ENCODE measurements around the gene TMEM123. TPM values are rescaled to one million over a fixed set of nuclear protein-coding genes. Genes with fewer than 3 reads are reported as not detected.

Gene TMEM123
- total RNA-seq, 3 donors from 2014 or later (not counting 1 experiment from before 2014, with no cell fraction given), result 100 to 126 (median 118) TPM

- peaks cover 52% of the 10 kb centered on the region for H3K36me3 ChIP-seq (ENCODE audit: control insufficient read depth, insufficient read depth, low read length)
- Mint-ChIP-seq H3K36me3 (no peaks in the 10 kb centered on the region), H3K4me1 (peaks cover 11 to 12% of the 10 kb centered on the region in 2 donors), H3K9me3 (no peaks in the 10 kb centered on the region), H3K27me3 (ENCODE audit: low read depth in 2 of 2) (no peaks in the 10 kb centered on the region), H3K27ac (peak overlapping the region in 1 of 2 donors; percentile 9), H3K4me3 (no peak overlapping the region)
- intact Hi-C loops (cut with micrococcal nuclease), result no loop called here
- WGBS (ENCODE audit: insufficient coverage), result 94% methylated on average over 3 of the region's 4 CpGs
- H3K27ac ChIP-seq (ENCODE audit: low read length), result no peak overlapping the region
- TF ChIP-seq, protein P1, sequence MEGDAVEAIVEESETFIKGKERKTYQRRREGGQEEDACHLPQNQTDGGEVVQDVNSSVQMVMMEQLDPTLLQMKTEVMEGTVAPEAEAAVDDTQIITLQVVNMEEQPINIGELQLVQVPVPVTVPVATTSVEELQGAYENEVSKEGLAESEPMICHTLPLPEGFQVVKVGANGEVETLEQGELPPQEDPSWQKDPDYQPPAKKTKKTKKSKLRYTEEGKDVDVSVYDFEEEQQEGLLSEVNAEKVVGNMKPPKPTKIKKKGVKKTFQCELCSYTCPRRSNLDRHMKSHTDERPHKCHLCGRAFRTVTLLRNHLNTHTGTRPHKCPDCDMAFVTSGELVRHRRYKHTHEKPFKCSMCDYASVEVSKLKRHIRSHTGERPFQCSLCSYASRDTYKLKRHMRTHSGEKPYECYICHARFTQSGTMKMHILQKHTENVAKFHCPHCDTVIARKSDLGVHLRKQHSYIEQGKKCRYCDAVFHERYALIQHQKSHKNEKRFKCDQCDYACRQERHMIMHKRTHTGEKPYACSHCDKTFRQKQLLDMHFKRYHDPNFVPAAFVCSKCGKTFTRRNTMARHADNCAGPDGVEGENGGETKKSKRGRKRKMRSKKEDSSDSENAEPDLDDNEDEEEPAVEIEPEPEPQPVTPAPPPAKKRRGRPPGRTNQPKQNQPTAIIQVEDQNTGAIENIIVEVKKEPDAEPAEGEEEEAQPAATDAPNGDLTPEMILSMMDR (IDR thresholded peaks at IDR 0.05), result no peak
- H3K9me3 ChIP-seq (ENCODE audit: control insufficient read depth, insufficient read depth, low read length), result no peaks in the 10 kb centered on the region
- no peak for DNase-seq
- no peaks in the 10 kb centered on the region for H3K27me3 ChIP-seq (ENCODE audit: control insufficient read depth, insufficient read depth, low read length)
- no peak overlapping the region for H3K4me3 ChIP-seq (ENCODE audit: low read length)
- H3K4me1 ChIP-seq (ENCODE audit: control insufficient read depth, insufficient read depth, low read length), result no peaks in the 10 kb centered on the region
- ATAC-seq, result no peak
These were observed 55.6 kb downstream of the TMEM123 start for GRCh38 chr11:102396708-102397563.

DNA sequence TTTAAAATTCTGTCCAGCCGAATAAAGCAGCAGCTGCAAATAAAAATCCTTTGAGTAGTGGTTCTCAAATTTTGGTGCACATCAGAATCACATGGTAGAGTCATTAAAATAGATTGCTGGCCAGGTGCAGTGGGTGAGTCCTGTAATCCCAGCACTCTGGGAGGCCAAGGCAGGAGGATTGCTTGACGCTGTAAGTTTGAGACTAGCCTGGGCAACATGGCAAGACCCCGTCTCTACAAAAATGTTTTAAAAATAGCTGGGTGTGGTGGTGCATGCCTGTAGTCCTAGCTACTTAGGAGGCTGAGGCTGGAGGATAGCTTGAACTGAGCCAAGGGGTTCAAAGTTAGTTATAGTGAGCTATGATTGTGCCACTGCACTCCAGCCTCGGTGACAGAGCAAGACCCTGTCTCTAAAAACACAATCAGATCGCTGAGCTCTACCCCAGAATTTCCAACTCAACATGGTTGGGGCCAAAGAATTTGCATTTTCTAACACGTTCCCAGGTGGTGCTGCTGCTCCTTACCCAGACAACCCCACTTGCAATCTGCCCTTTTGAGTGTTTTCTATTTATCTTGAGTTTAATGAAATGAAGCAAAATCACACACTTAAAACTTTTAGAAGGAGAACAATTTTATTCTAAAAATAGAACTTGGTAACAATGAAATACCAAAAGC is 56.7 kb downstream of the TMEM123 start:
- Histone ChIP-seq H3K27me3 (ENCODE audit: control insufficient read depth, insufficient read depth, low read length) (no peaks in the 10 kb centered on the region), H3K4me3 (ENCODE audit: low read length) (no peak overlapping the region), H3K27ac (ENCODE audit: low read length) (no peak overlapping the region), H3K9me3 (ENCODE audit: control insufficient read depth, insufficient read depth, low read length) (no peaks in the 10 kb centered on the region), H3K4me1 (ENCODE audit: control insufficient read depth, insufficient read depth, low read length) (no peaks in the 10 kb centered on the region), H3K36me3 (ENCODE audit: control insufficient read depth, insufficient read depth, low read length) (peaks cover 43% of the 10 kb centered on the region)
- no peaks in the 10 kb centered on the region for H3K36me3 Mint-ChIP-seq
- peak overlapping the region in 1 of 2 donors; percentile 9 for H3K27ac Mint-ChIP-seq
- peaks cover 9% of the 10 kb centered on the region in 2 donors for H3K4me1 Mint-ChIP-seq
- intact Hi-C loops (cut with micrococcal nuclease), result no loop called here
- ATAC-seq (no peak), DNase-seq (no peak)
- H3K9me3 Mint-ChIP-seq, result no peaks in the 10 kb centered on the region
- H3K4me3 Mint-ChIP-seq, result no peak overlapping the region
- TF ChIP-seq, protein P1 (IDR thresholded peaks at IDR 0.05), result no peak
- H3K27me3 Mint-ChIP-seq (ENCODE audit: low read depth in 2 of 2), result no peaks in the 10 kb centered on the region
- 89% methylated on average over 4 of the region's 6 CpGs for WGBS (ENCODE audit: insufficient coverage)

GRCh38 chr11:102393272-102393730 is 59.3 kb downstream of the TMEM123 start:
- H3K4me1 ChIP-seq (ENCODE audit: control insufficient read depth, insufficient read depth, low read length), result no peaks in the 10 kb centered on the region
- no peak overlapping the region for H3K4me3 ChIP-seq (ENCODE audit: low read length)
- ATAC-seq (no peak), DNase-seq (no peak)
- Mint-ChIP-seq H3K4me1 (peaks cover 14 to 15% of the 10 kb centered on the region in 2 donors), H3K27ac (peak overlapping the region; percentile 7 to 40), H3K4me3 (no peak overlapping the region), H3K9me3 (no peaks in the 10 kb centered on the region), H3K36me3 (no peaks in the 10 kb centered on the region), H3K27me3 (ENCODE audit: low read depth in 2 of 2) (no peaks in the 10 kb centered on the region)
- intact Hi-C loops (cut with micrococcal nuclease), result loop anchor here (5.0 kb wide), 1 partner anchor 59 kb away; the partner anchor contains the start of gene TMEM123
- no peaks in the 10 kb centered on the region for H3K27me3 ChIP-seq (ENCODE audit: control insufficient read depth, insufficient read depth, low read length)
- peaks cover 32% of the 10 kb centered on the region for H3K36me3 ChIP-seq (ENCODE audit: control insufficient read depth, insufficient read depth, low read length)
- 98% methylated on average over 2 of the region's 2 CpGs for WGBS (ENCODE audit: insufficient coverage)
- H3K27ac ChIP-seq (ENCODE audit: low read length), result no peak overlapping the region
- TF ChIP-seq, protein P1 (IDR thresholded peaks at IDR 0.05), result no peak
- H3K9me3 ChIP-seq (ENCODE audit: control insufficient read depth, insufficient read depth, low read length), result no peaks in the 10 kb centered on the region

Measured in natural killer cell (primary cell).